ENCODE data around the gene INSRR.

DNA sequence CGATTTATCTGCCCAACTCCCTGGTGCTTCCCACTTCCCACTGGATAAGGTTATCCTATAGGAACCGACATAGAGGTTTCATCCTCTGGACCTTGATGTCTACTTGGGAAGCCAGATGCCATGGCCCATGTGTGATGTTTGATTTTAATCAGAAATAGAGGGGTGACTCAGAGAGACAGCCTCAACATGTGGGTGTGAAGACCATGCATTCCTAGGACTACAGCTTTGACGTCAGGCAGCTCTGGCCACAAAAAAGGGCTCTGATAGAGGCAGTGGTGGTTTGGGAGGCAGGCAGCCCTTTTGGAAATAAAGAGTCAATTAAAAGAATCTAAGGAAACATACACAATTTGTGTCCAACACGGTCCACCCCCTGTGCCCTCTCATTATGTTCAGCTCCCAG is 37.1 kb downstream of the INSRR start:
- TF ChIP-seq POLR2A (IDR thresholded peaks at IDR 0.05; ENCODE audit: low read depth, low read length) (no peak), TAF1 (IDR thresholded peaks at IDR 0.05; ENCODE audit: borderline replicate concordance, low read depth, low read length) (no peak), POLR2AphosphoS5 (IDR thresholded peaks at IDR 0.05; ENCODE audit: low read depth, low read length) (no peak)
